H4 (cell line): Measurements from ENCODE around the gene CLEC16A. TPM values are rescaled to one million over a fixed set of nuclear protein-coding genes. Genes with fewer than 3 reads are reported as not detected.

Experiments used
- DNase-seq: peaks from one replicate; pipeline ENCODE4 v3.0.0-alpha.2; 2015; ENCODE audit warnings: low spot score
- total RNA-seq: library from RNA; depleted of rRNA; stranded (reverse); fragments of >200 nt; shearing (Covaris generic); gene quantifications from 2 replicates; pipeline ENCODE4 v1.2.3, GENCODE V29; 2014

The CLEC16A gene
- total RNA-seq, 1 experiment from 2014 or later, result 7.2 TPM

DNA sequence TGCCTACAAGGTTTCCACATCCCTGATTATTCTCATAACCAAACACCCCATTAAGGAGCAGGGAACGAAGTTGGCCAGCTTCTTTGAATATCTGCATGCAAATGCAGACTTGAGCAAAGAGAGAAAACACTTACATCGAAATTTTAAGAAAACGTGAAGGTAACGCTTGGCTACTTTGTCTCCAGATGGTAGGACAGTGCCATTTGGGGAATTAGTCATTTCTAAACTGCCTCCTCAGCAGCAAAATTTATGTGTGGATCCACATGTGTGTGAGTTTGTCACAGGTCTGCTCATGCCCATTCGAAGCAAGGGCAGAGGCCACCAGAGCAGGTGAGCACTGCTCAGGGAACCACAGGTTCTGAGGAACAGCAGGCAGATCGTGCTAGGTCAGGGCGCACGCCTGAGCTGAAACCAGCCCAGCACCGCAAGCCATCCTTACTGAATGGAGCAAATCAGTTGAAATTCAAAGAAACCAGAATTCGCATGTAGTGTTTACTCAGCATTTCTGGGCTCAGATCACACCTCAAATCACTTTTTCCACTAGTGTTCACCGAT, 231.5 kb downstream of the CLEC16A start:
- no peak for DNase-seq

DNA sequence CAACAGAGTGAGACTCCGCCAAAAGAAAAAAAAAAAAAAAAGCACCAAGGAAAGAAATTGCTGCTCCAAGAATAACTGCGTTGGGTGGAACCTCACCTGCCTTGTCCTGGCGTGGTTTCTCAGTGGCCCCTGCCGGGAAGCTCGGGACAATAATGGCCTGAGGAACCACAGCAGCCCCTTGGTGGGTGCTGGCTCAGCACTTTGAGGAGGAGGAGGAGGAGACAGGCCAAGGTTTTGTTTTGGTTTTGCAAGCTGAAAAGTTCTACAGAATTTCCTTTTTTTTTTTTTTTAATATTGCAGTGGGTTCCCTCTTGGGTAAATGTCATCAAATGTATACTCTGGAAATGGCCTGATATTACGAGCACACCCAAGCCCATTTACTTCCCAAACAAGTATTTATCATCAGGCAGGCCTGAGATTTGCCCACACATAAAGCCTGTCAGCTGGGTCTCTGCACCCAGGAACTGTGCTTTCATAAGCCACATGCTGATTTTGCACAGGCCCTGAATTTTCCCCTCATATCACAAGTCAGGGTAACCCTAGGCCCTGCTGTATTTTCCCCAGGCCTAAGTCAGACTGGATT, 233.3 kb downstream of the CLEC16A start:
- DNase-seq, result no peak

DNA sequence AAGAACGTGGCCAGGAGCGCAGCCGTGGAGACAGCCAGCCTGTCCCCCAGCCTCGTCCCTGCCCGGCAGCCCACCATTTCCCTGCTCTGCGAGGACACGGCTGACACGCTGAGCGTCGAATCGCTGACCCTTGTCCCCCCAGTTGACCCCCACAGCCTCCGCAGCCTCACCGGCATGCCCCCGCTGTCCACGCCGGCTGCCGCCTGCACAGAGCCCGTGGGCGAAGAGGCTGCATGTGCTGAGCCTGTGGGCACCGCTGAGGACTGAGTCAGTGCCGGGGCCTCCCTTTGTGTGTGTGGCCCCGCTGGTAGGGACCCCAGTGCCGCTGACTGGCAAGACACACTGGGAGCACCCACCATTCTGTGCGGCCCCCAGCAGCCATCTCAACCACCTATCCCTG, 234.1 kb downstream of the CLEC16A start:
- DNase-seq, result no peak

DNA sequence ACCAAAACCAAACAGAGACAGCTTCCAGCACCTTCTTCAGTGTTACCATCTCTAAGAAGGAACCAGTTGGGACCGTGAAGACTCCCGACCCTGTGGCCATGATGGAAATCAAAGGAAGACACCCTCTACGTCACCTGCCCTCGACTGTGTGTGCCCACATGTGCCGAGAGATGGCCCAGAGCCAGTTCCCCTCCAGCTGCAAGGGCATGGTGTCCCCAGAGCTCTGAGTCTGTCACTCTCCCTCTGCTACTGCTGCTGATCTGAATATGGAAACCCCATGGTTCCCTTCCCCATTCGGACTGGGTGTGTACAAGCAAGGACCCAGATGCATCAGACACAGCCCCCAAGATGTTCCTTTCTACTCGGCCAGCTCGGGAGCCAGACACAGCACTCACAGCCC, 235.2 kb downstream of the CLEC16A start:
- DNase-seq, result no peak

DNA sequence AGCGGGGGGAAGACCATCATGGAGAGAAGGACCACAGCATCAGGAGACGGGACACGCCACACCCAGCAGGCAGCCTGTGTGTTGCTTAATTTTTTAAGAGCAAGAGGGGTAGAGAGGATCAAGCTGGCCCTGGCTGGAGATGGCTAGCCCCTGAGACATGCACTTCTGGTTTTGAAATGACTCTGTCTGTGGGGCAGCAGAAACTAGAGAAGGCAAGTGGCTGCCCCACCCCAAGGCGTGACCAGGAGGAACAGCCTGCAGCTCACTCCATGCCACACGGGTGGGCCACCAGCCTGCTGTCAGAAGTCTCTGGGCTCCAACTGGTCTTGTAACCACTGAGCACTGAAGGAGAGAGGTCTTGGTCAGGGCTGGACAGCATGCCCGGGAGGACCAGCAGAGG, 236.1 kb downstream of the CLEC16A start:
- no peak for DNase-seq

DNA sequence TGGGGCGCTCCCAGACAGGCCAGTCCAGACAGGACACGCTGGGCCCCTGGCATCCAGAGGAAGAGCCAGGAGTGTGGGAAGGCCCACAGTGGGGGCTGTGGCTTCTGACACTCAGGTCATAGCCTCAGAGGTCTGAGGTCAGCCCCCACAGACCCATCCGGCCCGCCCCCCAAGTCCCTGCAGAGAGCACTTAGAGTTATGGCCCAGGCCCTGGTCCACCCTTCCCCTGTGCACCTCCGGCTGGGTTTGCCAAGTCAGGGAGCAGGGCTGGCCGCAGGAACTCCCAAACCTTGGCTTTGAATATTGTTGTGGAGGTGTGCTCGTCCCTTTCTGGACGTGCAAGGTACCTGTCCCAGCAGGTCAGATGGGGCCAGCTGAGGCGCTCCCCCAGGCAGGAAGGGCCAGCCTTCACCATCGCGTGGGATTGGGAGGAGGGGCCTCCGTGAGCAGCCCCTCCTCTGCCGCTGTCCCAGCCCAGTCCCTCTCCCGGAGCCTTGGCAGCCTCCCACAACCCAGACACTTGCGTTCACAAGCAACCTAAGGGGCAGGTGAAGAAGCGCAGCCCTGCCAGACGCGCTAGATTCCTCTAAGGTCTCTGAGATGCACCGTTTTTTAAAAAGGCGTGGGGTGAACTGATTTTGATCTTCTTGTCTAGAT, 237.0 kb downstream of the CLEC16A start:
- no peak for DNase-seq

DNA sequence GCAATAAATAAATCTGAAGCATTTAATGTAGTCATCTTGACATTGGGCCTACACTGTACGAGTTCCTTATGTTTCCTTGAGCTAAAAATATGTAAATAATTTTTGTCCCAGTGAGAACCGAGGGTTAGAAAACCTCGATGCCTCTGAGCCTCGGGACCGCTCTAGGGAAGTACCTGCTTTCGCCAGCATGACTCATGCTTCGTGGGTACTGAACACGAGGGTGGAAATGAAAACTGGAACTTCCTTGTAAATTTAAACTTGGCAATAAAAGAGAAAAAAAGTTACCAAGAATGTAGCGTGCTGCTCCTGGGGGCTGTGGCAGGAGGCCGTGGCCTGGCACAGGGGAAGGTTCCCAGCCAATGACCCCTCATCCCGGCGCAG, 237.5 kb downstream of the CLEC16A start:
- no peak for DNase-seq

DNA sequence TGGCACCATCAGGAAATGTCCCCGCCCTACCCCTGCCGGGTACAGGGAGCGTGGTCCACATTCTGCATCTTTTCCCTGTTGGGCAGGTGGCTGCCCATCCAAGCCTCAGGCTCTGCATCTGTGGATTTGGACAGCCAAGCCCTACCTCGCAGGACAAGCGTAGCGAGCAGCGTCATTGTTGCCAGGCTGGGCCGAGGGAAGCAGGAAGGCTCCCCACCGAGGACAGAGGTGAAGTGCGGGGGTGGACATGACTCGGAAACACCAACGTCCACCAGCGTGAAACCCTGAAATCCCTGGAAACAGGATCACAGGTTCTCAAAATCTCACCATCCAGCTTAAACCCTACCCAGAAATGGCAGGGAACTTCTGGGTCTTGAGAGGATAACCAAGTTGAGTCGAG, 238.0 kb downstream of the CLEC16A start:
- DNase-seq, result no peak

DNA sequence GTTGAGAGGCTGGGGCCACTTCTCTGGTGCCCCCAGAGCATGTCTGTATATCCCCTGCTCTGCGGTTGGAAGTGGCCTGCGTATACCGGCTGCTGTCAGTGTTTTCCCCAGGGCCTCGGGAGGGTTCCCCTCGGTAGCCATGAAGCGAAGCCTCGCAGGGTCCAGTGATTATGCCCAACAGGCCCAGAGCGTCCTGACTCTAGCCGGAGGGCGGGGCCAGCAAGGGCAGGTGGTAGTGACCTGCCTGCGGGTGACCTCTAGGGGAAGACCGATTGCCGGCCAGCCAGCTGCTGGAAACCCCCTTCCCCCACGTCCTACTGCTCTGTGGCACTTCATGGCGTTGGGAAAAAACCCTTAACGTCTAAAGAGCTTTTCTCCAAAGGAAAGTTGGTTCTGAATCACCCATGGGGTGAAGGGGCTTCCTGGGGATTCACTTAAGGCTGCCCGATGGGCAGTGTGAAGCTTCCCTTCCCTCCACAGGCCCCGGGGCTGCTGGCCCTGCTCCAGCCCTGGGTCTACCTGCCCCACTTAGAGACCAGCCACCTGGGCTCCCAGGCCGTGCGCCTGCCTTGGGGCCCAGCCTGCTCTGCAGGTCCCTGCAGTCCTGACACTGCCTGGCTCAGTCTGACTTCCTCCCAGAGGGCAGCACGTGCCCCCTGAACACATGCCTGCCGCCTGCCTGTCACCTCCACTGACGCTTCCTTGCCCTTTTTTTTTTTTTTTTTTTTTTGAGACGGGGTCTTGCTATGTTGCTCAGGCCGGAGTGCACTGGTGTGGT, 238.9 kb downstream of the CLEC16A start:
- DNase-seq, result no peak

DNA sequence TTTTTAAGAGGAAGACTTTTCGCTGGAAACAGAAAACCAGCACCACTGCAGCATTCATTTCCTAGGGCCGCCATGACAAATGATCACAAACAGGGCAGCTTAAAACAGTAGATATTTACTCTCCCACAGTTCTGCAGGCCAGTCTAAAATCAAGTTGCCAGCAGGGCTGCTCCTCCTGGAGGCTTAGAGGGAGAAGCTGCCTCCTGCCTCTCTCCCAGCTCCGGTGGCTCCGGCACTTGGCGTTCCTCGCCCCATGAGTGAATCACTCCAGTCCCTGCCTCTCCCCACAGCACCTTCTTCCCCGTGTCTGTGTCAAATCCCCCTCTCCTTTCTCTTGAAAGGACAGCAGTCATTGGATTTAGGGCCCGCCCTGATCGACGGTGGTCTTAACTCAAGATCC, 239.6 kb downstream of the CLEC16A start:
- DNase-seq, result no peak

DNA sequence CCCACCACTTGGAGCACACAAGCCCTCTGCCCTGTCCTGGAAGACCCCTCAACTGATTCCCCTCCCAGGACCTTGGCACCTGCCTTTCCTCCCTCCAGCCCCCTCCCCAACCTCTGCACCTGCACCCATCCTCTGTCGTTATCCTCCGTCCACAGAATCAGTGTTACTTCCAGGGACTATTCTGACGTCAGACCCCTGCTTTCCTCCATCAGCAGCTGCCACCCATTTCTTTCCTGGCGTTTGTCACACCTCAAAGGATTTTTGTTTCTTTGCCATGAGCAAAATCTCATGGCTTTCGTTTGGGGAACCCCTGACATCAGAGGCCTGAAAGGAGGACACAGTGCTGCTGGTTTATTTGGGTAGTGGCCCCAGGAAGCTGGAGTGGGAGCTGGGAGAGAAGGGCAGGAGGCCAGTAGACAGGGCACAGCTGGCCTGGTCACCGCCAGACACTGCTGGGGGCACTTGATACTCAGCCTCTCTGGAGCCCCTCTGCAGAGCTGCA, 243.2 kb downstream of the CLEC16A start:
- DNase-seq, result no peak

DNA sequence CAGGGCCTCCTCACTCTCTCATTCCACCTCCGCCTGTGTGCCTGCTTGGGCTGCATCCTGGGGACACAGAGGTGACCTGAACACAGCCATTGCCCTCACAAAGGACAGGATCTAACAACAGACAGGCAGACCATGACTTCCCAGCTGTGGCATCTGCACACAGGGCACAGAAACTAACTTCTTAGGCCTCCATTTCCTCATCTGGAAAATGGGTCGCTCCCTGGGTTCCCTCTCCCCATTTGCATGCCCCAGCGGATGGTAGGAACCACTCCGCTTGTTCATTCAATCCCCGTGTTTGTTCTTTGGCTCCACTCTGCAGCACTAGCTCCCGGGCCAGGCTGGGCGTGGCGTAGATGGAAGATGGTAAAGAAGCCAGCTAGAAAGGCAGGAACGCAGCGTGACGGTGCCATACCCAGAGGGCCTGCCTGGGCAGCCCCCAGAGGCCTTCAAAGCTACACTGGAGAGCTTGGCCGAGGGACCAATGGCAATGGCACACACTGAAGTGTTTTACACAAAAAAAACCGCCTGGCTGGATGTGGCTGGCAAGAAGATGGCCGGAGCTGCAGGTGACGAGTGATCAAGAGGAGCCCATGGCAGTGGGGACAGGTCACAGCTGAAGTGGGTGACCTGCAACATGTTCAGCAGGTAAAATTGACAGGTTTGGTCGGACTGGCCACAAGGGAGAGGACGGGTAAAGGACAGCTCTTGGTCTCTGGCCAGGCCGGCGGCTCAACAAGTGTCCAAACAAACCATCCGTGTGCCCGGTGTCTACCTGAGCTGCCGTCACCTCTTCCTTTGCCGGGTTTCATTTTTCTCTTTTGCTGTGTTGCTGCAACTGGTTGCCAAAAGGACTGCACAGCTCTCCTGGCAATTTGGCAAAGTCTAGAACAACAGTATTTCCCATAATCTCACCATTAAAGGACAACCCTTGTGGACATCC, 244.7 kb downstream of the CLEC16A start:
- DNase-seq, result no peak

DNA sequence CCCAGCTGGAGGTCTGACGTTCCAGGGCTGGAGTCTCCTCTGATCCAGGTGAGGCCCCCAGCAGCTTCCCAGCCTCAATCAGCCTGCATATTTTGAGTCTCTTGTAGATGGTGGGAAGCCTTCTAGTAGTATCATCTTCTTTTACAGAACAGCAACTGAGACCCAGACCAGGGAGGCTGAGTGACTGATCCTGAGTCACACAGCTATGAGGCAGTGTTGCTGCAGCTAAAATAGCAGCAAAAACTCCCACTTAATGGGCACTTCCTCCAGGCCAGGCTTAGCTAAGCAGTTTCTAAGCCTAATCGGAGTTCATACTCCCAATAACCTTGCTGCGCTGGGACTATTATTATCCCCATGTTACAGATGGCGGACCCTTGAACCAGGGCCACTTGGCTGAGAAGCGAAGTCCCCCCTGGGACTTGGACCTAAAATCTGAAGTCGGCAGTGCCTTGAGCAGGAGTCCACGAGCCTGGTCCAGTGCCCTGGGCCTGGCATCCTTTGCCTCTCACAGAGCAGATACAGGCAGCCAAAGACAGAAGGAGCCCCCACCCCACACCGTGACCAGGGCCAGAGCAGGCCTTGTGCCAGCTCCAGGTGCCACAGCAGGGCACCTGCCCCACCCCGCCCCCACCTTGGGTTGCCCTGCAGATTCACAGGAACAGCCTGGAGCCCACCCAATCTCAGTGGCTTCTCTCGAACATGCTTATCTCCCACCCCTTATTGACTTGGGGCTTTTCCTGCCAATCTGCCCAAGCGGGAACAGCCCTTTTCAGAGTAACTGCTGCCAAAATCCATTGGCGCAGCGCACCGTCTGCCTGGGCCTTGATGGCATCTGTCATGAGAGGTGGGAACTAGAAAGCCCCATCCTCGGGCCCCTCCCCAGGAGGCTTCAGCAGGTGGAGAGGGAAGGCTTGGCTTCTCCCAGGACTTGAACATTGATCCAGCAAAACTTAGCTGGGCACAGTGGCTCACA, 246.5 kb downstream of the CLEC16A start:
- DNase-seq, result no peak

DNA sequence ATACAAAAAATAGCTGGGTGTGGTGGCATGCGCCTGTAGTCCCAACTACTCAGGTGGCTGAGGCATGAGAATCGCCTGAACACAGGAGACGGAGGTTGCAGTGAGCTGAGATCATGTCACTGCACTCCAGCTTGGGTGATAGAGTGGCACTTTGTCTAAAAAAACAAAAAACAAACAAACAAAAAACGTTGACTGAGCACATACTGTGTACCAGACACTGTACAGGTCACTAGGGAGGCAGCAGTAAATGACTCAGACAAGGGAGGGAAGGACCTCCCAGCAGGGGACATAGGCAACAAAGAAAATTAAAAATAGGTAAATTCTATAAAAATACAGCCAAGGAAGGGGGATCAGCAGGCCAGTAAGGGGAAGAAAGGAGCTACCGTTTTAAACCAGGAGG, 247.3 kb downstream of the CLEC16A start:
- DNase-seq, result no peak

DNA sequence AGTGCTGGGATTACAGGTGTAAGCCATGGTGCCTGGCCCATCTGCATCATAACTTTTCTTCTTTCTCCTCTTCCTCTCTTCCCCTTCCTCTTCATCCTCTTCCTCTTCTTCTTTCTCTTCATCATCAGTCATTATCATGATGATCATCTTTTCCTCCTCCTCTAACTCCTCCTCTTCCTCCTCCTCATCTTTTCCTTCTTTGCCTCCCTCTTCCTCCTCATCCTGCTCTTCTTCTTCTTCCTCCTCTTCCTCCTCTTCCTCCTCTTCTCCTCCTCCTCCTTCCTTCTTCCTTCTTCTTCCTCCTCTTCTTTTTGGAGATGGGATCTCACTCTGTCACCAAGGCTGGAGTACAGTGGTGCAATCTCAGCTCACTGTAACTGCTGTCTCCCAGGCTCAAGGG, 249.1 kb downstream of the CLEC16A start:
- DNase-seq, result no peak

DNA sequence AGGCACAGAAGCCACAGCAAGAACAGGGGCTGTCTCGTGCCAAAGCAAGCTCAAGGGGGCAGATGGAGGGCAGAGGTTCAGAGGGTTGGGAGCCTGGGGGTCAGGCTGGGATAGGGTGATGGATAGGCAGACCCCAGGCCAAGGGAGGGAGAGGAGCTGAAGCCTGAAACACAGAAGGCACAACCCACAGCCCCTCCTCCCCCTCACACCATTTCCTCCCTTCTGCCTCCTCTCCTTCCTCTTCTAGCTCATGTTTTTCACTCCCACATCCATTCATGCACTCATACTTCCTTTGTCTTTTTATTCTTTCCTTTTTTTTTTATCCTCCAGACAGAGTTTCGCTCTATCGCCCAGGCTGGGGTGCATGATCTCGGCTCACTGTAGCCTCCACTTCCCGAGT, 250.5 kb downstream of the CLEC16A start:
- DNase-seq, result no peak

DNA sequence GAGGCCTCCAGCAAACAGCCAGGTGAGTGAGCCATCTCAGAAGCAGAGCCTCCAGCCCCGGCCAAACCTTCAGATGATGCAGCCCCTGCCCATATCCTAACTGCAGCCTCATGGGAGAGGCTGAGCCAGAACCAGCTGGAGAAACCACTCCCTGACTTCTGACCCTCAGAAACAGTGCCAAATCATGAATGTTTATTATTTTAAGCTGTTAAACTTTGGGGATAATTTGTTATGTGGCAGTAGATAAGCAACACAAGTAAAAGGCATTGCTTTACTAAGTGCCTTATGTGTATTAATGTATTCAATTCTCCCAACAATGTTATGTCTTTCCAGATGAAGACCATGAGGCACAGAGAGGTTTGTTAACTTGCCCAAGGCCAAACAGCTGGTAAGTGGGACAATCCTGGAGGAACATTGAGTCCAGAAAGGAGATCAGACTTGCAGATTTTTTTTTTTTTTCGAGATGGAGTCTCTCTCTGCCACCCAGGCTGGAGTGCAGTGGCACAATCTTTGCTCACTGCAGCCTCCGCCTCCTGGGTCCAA, 252.0 kb downstream of the CLEC16A start:
- no peak for DNase-seq

DNA sequence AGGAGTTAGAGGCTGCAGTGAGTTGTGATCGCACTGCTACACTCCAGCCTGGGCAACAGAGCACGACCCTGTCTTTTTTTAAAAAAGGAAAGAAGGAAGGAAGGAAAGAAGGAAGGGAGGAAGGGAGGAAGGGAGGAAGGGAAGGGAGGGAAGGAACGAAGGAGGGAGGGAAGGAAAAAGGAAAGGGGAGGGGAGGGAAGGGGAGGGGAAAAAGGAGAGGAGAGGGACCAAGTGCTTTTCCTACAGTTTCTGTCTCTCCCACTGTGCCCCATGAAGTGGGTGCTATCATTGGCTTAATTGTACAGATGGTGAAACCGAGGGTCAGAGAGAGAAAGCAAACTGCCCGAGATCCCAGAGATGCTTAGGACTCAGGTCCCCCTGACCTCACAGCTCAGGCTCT, 254.0 kb downstream of the CLEC16A start:
- no peak for DNase-seq

DNA sequence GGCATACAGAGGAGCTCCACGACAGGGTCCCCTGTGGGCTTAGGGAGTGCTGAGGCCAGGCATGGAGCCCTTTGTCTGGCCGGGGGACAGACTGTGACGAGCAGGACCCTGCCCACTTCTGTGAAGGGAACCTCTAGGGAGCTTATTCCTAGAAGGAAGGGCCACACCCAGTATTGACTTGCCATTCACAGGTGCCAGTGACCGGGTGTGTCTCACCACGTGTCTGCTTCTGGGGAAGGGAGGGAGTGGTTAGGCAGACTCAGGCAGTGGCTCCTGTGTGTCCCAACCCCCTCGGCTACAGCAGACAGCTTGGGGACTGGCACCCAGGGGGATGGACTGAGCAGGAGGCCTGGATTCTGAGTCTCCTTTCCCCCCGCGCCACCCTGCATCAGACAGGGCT, 254.5 kb downstream of the CLEC16A start:
- DNase-seq, result no peak

DNA sequence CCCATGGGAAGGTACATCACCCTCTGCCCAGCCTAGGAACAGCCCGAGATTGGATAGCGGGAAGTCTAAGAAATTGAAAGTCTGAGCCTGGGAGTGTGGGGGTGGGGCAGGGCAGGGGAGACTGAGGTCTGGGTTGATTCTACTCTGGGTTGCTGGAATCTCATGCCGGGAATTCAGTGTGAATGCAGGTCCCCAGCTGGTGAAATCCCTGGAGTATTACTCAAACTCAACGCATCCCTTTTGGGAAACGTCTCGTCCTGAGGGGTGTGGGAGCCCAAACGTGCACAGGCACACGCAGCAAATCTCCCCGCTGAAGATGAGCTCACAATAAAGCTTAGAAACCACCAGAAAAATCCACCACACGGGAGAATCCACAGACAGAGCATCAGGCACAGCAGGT, 256.2 kb downstream of the CLEC16A start:
- no peak for DNase-seq
